BE2C (cell line): Measurements from ENCODE around the gene RPN1.

ENCODE experiments used
- DNase-seq: peaks from one replicate; pipeline ENCODE4 v3.0.0-alpha.2; 2020
- H3K27me3 ChIP-seq: fragments of 250-450 bp; sonication (Bioruptor Pico); 2 replicates; pipeline ENCODE4 v1.5.1; 2020; ENCODE audit warnings: mild to moderate bottlenecking
- H3K36me3 ChIP-seq: fragments of 250-450 bp; sonication (Bioruptor Pico); 2 replicates; pipeline ENCODE4 v1.5.1; 2020; ENCODE audit warnings: mild to moderate bottlenecking
- H3K4me1 ChIP-seq: fragments of 250-450 bp; sonication (Bioruptor Pico); 2 replicates; pipeline ENCODE4 v1.5.1; 2020
- H3K4me3 ChIP-seq: 2 replicates; pipeline ENCODE4 v1.5.1; 2011; ENCODE audit warnings: low read depth, low read length
- H3K9me3 ChIP-seq: fragments of 250-450 bp; sonication (Bioruptor Pico); 2 replicates; pipeline ENCODE4 v1.5.1; 2020
- CTCF ChIP-seq: IDR thresholded peaks from 2 replicates; pipeline ENCODE4 v1.5.1; 2012; ENCODE audit warnings: mild to moderate bottlenecking, low read depth, low read length

RPN1 gene

GRCh38 chr3:128620268-128620691 lies 30.3 kb downstream of the RPN1 start:
- no peaks in the 10 kb centered on the region for H3K4me1 ChIP-seq
- H3K9me3 ChIP-seq, result no peaks in the 10 kb centered on the region
- no peak for TF ChIP-seq CTCF
- peak; percentile 41 for DNase-seq
- no peak overlapping the region for H3K4me3 ChIP-seq
- H3K27me3 ChIP-seq, result no peaks in the 10 kb centered on the region
- H3K36me3 ChIP-seq, result peaks cover 59% of the 10 kb centered on the region

DNA sequence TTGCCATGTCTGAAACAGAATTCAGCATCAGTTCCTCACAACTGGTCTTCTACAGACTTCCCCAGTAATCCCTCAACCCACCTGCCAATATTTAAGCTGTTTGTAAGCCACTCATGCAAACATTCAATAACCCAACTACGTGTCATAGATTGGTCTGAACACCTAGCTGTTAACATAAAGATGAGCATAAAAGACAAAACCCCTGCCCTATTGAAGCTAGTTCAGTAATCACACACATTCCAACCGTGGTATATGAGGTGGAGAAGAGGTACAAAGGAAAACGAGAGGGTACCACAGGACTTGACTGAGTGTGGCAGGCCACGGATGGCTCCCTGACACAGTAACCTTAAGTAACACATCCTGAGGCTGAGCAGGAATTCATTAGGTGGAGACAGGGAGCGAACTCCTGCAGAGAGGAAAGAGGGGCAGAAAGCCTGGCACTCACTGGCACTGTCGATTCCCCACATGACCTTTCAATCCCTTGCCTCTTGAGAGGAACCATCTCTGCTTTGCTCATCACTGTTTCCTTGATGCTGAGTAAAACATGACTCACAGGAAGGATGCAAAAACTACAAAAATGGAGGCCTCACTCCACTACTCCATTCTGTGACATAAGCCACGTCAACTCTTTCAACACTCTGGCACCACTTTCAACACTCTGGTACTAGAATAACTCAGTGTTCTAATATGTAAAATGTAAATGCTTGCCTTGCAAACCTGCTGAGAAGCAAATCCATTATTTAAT lies 31.3 kb downstream of the RPN1 start:
- Histone ChIP-seq H3K4me1 (no peaks in the 10 kb centered on the region), H3K4me3 (peak overlapping the region; percentile 67), H3K36me3 (peaks cover 52% of the 10 kb centered on the region), H3K27me3 (no peaks in the 10 kb centered on the region), H3K9me3 (no peaks in the 10 kb centered on the region)
- no peak for TF ChIP-seq CTCF
- DNase-seq, result no peak

DNA sequence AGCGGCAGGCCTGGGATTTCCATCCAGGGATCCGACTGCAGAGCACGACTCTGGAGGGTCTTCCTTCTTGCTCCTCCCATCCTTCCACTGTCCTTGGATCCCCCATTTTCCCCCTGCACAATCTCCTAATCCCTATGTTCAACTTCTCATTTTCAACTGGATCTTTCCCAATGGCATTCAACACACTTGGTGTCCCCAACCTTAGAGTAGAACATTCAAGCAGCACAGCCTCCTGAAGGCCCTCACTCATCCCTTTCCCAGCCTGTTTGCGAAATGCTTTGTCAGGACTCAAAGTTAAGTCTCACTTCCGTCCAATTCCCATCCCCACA lies 32.3 kb downstream of the RPN1 start:
- Histone ChIP-seq H3K4me1 (no peaks in the 10 kb centered on the region), H3K4me3 (peak overlapping the region; percentile 67), H3K36me3 (peaks cover 43% of the 10 kb centered on the region), H3K9me3 (no peaks in the 10 kb centered on the region), H3K27me3 (no peaks in the 10 kb centered on the region)
- no peak for DNase-seq
- no peak for TF ChIP-seq CTCF

DNA sequence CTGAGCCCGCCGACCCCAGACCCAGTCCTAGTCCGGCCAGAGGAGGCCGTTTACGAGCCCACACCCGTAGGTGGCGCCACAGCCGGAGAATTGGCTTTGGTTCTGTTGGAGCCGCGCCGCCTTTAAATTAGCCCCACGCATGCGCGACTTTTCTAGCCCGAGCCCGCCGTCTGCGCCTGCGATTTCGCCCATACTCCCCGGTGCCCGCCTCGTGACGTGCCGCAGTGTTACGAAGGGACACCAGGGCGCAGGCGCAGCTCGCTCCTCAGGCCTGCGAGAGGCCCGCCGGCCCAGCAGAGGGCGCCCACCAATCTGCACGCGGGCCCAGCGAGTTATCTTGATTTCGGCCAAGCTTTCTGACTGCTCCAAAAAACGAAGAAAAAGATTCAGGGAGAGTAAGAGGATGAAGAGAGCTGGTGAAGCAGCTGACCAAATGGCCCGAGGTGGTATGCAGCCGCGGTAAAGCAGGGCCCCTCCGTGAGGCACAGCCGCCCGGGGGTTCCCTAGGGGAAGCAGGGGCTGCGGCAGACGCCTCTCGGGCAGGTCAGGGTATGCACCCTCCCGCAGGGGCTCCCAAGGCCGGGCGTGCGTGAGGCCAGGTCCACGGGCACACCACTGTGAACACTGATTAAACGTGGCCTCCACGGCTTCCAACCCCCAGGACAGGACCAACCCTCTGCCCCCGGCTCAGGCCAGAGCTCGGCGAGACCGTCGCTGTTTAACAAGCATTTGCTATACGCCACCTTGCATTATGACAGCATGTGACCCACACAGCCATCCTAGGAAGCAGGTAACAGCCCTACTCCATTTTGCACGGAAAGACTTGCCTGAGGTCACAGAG lies 32.8 kb downstream of the RPN1 start:
- peak overlapping the region; percentile 67 for H3K4me3 ChIP-seq
- H3K9me3 ChIP-seq, result no peaks in the 10 kb centered on the region
- no peaks in the 10 kb centered on the region for H3K4me1 ChIP-seq
- no peaks in the 10 kb centered on the region for H3K27me3 ChIP-seq
- peak; percentile 99 for DNase-seq
- H3K36me3 ChIP-seq, result peaks cover 37% of the 10 kb centered on the region
- TF ChIP-seq CTCF, result peak; percentile 74

GRCh38 chr3:128617270-128617556 lies 33.4 kb downstream of the RPN1 start:
- H3K4me3 ChIP-seq, result peak overlapping the region; percentile 49

More at GRCh38 chr3:128617270-128617556, 33.4 kb downstream of the RPN1 start:
- H3K4me1 ChIP-seq, result no peaks in the 10 kb centered on the region
- no peak for DNase-seq
- H3K36me3 ChIP-seq, result peaks cover 32% of the 10 kb centered on the region
- H3K9me3 ChIP-seq, result no peaks in the 10 kb centered on the region
- H3K27me3 ChIP-seq, result no peaks in the 10 kb centered on the region
- no peak for TF ChIP-seq CTCF
